DMS79 treated with DMSO at 0.1 percent for 48 hours (cell line): ENCODE results near the gene ZCCHC24.

Source experiments
- DNase-seq: peaks from one replicate; lab custom pipeline; 2025; lab: John Stamatoyannopoulos, UW

Gene ZCCHC24

DNA sequence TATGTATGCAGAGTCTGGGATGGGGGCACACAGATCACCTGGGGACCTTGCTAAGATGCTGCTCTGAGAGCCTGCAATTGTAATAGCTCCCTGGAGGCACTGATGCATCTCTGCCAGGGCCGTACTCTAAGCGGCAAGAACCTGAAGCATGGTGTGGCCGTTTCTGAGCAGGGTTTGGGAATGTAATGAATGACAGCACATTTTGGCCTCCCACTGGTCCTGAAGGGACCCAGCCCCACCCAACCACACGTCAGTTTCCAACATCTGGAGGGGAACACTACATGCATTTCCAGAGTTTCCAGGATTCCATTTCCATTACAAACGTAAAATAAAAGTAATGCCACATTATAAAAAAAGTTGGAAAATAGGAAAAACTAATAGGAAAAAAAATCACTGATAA lies 14.0 kb downstream of the ZCCHC24 start:
- DNase-seq, result no peak

GRCh38 chr10:79430936-79431335 lies 14.5 kb downstream of the ZCCHC24 start:
- DNase-seq, result no peak

GRCh38 chr10:79430325-79430905 lies 15.0 kb downstream of the ZCCHC24 start:
- no peak for DNase-seq

GRCh38 chr10:79429751-79430150 lies 15.7 kb downstream of the ZCCHC24 start:
- no peak for DNase-seq

GRCh38 chr10:79427965-79428364 lies 17.5 kb downstream of the ZCCHC24 start:
- DNase-seq, result no peak

- no peak for DNase-seq
Observed at GRCh38 chr10:79425074-79425532, 20.3 kb downstream of the ZCCHC24 start.

DNA sequence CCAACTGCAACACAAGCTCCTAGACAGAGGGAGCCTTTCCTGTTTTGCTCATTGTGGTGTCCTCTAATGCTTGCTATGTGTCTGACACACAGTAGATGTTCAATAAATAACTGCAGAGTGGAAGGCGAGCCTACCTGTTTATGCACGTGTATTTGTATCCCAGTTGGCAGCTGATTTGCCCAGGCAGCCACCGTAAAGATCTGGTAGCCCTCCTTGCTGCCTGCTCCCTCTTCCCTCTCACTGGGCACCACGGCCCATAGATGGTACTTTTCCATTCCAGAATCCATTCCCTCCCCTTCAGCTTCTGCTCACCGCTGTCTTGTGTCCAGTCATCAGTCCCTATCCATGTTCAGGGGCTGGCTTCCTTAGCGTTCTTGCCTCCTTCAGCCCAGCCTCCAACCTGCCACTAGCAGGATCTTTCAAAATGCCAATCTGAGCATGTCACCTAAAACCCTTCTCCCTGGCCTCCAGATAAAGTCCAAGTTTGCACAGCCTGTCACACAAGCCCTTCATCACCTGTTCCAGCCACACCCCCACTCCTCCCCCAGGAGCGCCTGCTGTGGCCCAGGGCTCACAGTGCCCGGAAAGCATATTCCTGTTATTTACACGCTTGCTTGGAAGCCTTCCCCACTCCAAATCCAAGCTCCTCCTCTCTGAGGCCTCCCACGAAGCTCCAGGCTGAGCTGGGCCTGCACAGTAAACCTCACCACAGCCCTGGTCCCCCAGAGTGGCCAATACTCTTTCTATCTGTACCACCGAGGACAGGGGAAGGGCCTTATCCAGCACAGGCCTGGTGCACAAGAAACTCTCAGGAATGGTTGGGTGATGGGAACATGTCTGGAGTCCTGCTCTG lies 21.0 kb downstream of the ZCCHC24 start:
- peak; percentile 2 for DNase-seq

- DNase-seq, result no peak
Observed at GRCh38 chr10:79422178-79422892, 23.1 kb downstream of the ZCCHC24 start.

DNA sequence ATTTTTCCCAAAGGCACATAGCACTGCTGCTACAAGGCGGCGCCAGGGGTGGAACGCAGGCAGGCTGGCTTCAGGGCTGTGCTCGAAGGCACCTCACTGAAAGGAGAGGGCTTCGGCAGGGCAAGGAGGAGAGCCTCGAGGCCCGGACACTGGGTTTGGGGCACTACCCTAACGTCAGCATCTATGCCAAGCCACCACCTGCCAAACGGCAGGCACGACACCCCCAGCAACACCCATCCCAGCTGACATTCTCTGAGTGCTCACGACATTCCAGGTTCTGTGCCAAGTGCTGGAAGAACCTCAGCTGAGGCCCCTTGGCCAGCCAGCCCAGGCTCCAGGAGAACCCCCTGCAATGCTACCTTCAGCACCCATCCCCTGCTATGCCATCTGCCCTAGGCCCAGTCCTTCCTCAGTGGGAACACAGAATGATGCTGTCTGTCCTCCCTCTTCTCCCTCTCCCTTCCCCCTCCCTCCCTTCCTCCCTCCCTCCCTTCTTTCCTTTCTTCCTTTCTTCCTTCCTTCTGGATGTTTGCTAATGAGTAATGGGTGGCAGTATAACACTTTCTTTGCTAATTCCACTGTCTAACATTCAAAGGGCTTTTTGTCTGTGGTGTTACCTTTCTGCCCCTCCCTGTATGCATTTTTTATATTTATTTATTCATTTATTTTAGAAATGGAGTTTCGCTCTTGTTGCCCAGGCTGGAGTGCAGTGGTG lies 24.3 kb downstream of the ZCCHC24 start:
- DNase-seq, result no peak

DNA sequence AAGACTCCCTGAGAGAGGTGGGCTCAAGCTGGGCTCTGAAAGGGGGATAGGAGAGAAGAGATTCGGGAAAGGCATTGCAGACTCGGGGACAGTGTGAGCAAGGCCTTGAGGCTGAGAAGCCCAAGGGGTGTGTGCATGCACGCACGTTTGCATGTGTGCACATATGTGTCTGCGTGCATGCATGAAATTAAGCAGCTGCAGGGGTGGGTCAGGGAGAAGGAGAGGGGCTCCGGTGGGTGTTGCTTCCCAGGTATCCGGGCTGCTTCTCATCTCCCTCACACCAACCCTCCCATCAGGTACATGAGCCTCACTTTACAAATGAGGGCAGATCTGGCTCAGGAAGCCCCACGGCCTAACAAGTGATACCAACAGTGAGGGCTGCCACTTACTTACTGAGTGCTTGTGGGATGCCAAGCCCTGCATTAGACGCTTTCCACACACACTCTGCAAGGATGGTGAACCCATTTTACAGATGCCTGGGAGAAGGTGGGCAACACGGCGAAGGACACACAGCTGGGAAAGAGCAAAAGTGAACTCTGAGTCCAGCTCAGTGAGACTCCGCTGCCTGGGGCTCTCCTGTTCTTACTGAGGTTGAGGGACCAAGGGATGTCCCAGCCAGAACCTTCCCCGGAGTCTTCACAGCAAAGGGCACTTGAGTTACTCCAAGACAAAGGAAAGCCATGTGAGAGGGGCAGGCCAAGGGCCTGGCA lies 26.4 kb downstream of the ZCCHC24 start:
- DNase-seq, result no peak

GRCh38 chr10:79418274-79418673 lies 27.1 kb downstream of the ZCCHC24 start:
- DNase-seq, result no peak

- no peak for DNase-seq
Observed at GRCh38 chr10:79417731-79418130, 27.7 kb downstream of the ZCCHC24 start.

DNA sequence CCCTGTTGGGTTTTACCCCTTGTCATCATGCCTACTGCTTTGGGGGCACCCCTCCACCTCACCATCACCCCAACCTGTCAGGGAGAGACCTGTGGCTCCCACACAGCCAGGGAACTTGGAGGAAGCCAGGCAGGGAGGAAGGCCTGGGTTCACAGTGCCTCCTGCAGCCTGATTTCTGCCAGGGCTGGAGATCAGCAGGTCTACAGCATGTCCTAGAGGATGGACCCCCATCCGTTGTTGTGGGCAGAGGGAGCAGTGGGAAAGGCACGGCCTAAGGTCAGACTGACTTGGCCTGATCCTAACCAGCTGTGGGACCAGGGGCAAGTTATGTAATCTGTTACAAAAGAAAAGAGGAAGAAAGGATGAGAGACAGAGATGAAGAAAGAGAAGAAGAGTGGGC lies 28.2 kb downstream of the ZCCHC24 start:
- DNase-seq, result no peak

DNA sequence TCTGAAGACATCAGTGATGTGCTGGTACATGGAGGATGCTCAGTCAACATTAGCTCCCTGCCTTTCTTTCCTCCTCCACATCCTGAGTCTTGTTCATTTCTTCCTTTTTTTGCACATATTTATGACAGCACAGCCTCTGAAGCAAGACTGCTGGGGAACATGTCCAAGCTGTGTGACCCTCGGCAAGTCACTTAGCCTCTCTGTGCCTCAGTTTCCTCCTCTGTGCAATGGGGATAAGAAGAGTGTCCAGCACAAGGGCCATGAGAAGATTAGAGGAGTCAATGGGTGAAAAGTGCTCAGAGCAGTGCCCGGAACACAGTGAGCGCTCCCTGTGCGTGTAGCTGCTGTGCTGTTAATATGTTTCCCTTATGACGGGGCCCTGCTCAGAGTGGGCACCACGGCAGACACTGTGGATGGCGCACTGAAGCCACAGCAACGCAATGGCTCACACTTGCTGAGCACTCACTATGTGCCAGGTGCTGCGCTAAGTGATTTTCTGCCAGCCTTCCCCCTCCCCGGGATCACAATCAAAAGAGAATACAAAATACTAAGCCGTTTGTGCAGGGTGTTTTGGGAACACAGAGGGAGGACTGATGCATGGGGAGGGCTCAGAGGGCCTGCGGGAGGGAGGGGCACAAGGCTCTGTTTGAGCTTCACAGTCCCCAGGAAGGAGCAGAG lies 28.7 kb downstream of the ZCCHC24 start:
- no peak for DNase-seq

GRCh38 chr10:79415736-79416577 lies 29.5 kb downstream of the ZCCHC24 start:
- DNase-seq, result no peak

GRCh38 chr10:79414714-79415113 lies 30.7 kb downstream of the ZCCHC24 start:
- DNase-seq, result no peak

- DNase-seq, result no peak
Observed at GRCh38 chr10:79413196-79413595, 32.2 kb downstream of the ZCCHC24 start.

DNA sequence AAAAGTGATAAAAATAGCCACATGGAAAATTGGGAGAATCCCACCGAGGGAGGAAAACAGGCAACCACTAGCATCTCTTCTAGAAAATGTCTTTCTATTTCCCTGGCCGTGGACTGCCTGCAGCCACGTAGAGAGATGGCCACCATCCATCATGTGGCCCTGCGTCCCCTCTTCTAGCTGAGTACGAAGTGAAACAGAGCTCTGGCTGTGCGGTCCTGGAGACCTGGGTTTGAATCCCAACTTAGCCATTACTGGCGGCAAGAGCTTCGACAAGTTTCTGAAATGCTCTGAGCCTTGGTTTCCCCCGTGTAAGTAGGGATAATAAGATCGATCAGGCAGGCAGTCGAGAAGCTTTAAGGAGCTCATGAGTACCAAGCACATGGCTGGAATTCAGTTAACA lies 32.9 kb downstream of the ZCCHC24 start:
- no peak for DNase-seq

GRCh38 chr10:79411546-79412495 lies 33.6 kb downstream of the ZCCHC24 start:
- no peak for DNase-seq
